ENCODE measurements around the gene TMEM94. TPM values are rescaled to one million over a fixed set of nuclear protein-coding genes. Genes with fewer than 3 reads are reported as not detected.

The TMEM94 gene
- total RNA-seq, 1 donor from 2014 or later = 36.2 TPM

GRCh38 chr17:75498726-75499213 lies 42.3 kb downstream of the TMEM94 start:
- no peak for ATAC-seq

DNA sequence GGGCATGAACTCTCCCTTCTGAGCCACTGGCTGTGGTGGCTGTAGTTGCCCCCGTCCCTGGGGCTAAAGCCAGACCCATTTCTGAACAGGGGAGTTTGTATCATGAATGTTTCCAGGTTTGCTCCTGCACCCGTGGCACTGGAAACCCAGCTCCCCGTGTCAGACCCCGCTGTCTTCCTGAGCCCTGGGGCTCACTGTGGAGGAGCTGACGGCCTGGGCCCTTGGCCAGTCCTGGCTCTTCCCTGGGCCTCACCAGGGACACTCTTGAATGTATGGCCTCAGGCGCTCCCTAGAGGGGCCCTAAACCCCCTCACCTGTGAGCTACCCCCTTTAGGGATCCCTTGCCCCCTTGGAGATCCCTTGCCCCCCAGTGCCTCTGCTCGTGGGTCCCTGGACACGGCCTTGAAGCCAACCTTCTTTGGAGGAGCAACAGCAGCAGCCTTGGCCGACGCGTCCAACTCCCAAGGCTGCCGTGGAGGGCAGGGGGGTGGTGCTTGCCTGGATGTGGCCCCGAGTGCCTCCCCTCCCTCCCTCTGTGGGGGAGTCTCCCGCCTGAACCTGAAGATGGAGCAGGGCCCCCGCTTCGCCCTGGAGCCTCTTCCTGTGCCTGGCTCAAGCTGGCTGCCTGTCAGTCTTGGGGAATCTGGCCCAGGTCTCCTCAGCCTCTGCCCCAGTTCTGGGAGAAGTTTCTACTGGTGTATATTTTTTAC lies 43.0 kb downstream of the TMEM94 start:
- no peak for ATAC-seq

DNA sequence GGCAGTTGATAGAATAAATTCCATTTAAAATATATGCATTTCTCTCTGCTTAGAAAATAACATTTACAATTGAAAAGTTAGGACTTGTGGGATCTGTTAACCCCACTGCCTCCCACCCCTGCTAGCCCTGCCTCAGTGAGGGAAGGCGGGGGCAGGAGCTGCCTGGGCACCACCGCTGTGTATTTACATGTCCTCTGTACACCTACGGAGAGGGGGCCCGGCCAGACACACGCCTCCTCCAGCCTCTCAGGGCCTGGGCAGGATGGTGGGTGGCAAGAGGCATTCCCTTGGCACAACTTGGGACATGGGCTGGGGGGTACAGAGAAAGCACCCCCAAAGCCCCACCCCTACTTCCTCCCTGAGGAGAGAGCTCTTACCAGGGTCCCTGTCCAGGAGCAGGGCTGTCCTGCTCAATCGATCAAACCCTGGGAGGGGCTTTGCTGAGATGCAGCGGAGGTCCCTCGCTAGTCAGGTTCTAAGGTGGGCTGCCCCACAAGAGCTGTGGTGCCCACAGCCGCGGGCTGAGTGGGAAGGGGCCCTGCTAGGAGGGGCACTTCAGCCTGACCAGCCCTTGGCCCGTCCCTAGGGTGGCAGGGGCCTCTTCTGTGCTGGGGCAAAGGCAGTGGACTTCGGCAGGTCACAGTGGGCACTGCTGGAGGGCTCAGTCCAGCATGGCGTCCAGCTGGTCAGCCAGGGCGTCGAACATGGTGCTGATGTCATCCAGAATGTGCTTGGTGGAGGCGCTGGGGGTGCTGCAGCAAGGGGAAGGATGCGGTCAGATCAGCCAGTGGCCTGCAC lies 44.2 kb downstream of the TMEM94 start:
- ATAC-seq = no peak

DNA sequence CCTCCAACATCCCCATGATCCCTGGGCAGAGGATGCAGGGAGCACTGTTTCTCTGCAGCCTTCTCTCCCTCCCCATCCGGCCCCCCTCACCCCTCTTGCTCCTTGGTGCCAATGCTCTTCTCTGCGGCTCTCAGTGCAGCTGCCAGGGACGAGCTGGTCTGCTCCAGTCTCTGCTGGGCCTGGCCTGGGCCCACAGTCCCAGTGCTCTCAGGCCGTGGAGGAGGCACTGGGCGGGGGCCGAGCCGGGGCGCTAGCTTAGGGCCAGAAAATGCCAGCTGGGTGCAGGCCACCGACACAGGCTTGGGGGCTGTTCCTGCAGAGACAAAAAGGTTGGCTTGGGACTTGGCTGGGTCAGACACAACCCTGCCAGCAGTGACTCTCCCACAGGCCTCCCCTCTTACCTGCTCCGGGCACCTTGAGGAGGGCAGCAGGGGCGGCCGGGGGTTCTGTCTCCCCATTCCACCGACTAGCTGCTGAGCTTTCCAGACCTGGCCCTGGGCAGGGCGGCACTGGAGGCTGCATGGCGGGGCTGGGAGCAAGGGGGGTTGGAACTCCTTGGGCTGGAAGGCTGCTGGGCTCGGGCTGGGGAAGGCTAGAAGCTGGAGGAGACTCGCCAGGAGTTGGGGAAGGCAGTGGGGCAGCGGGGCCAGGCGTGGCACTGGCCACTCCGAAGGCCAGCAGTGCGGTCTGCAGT lies 45.1 kb downstream of the TMEM94 start:
- ATAC-seq = no peak

DNA sequence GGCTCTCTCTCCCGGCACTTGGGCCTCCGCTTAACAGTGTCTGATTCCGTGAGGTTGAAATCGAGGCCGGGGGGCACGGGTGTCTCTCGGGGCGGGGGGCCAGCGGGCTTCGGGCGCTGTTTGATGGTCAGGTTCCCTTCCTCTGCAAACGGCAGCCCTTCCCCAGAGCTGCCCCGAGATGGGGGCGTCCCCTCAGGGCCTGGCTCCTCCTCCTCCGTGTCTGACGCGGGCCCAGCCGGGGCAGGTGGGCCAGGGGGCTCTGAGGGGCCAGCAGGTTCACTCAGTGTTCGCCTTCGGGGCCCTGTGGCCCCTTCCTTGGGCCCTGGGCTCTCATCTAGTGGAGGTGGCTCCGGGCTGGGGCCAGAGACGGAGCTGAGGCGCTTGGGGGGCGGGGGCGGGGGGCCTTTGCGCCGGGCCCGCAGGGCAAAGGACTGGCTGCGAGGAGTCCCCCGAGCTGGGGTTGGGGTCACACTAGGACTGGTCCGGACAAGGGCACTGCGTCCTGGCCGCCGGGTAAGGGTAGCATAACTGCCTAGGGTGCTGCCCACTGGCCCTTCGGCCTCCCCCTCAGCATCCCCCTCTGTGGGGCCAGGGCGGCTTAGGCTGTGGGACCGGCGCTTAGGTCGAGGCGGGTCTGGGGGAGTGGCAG lies 45.8 kb downstream of the TMEM94 start:
- ATAC-seq = no peak

DNA sequence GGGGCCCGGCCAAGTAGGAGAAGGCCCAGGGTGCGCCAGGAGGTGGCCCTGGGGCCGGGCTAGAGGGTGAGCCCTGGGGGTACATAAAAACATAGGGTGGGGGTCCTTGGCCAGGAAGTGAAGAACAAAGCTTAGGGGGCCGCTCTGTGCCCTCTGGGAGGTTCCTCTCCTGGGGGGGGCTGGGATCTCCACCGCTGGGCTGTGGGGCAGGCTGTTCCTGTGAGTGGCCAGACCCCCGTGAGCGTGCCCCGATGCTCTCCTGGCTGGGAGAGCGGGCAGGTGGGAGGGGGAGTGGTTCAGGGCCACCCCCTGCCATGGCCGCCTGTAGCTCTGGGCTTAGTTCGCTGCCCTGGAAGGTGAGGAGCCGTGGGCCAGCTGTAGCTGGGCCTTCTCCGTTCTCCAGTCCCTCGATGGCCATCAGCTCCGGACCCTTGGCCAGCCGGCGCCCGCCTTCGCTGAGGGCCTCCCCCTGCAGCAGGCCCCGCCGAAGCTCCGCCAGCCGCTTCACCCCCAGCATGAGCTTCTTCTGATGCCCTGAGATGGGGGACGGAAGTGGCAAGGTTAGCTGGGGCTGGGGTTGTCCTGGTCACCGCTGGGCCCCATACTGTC lies 46.4 kb downstream of the TMEM94 start:
- no peak for ATAC-seq

- ATAC-seq = no peak
These were observed 47.0 kb downstream of the TMEM94 start for GRCh38 chr17:75503337-75503950.

DNA sequence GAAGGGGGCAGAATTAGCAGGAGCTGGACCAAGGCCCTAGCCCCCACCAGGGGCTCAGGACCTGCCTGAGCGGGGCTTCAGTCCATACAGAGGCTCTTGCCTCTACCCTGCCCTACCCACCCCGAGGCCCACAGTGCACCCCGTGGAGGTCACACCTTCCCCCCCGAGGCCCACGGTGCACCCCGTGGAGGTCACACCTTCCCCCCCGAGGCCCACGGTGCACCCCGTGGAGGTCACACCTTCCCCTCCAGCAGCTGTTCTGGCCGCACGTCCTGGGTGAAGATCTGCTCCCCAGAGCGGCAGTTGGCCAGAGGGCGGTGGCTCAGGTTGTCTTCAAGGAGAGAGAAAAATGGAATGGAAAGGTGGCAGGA lies 47.5 kb downstream of the TMEM94 start:
- ATAC-seq = no peak

DNA sequence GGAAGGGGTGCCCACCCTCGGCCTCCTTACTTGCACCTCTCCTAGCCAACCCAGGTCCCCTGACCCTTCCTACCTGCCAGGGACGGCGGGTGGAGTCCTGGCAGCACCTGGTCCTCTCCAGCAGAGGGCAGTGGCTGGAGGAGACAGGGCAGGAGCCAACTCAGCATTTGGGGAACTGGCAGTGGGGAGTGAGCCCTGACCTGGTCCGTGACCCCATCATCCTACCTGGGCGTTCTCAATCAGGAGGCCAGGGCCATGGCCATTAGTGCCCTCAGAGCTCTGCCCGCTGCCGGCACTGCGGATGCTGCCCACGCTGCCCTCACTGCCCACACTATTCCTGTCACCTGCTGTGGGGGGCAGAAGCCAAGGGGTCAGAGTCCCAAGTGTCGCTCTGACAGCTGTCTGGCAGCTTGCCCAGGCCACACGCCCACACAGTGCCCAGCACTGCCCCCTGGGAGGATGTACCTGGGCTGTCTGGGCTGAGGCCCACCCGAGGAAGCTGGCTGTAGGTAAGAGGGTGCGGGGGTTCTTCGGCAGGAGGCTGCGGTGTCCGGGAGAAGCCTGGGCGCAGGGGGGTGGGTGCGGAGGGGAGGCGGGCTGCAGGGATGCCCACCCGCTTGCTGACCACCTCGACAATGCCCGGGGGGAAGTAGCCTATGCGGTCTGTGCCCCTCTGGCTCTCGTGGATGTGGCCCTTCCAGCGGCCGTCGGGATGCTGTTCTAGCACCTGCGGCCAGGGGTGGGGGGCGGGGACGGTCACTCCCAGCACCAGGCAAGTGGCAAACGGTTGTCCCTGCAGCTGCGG lies 48.1 kb downstream of the TMEM94 start:
- ATAC-seq = peak; percentile 33

DNA sequence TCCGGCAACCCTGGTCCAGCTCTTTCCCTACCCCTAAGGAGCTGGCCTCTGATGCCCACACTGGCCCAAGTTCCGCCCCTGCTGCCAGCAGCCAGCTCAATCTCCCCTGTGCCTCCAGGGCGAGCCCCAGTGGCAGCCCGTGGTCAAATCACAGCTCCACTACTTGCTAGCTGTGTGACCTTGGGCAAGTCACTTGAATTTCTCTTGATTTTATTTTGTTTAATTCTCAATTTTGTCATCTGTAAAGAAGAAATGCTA lies 48.6 kb downstream of the TMEM94 start:
- no peak for ATAC-seq

- no peak for ATAC-seq
These were observed 49.2 kb downstream of the TMEM94 start for GRCh38 chr17:75505640-75506039.

GRCh38 chr17:75506134-75506533 lies 49.7 kb downstream of the TMEM94 start:
- no peak for ATAC-seq

- no peak for ATAC-seq
These were observed 50.5 kb downstream of the TMEM94 start for GRCh38 chr17:75506888-75507287.

DNA sequence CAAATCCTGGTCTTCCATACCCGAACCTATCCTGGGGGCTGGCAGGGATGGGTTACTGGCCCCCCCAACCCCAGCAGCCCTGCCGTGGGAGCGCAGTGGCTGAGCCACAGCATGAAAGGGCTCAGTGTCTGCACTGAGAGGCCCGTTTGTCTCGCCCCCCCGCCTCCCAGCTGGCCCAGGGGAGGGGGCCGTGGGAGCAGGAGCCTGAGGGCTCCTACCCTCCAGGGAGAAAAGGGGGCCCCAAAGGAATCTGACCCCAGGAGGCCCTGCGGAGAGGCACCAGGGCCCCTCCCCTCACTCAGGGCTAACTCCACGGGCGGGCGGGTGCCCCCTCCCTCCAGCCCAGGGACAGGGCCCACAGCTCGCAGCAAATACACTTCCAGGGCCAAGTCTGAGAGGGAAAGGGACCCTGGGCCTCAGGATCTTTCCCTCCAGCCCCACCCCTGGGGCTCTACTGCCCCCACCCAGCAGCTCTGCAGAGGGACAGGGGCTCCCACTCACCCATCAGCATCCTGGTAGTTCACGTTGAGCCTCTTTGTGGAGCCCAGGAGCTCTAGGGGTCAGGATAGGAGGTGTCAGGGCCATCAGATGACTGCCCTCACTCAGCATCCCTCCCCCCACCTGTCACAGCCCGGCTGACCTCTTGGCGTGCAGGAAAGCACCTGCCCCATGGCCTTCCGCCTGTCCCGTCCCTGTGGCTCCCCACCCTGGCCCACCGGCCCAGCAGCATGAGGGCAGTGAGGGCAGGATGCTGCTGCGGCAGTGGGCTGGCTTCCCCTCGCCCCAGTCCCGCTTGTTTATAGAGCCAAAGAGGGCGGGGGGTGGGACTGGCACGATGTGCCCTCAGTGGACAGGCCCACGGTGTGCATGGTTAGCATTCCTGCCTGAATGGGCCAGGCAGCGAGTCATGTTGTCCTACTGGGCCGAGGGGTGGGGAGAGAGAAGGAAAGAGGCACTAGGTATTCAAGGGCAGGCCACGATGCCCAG lies 51.6 kb downstream of the TMEM94 start:
- ATAC-seq = no peak

DNA sequence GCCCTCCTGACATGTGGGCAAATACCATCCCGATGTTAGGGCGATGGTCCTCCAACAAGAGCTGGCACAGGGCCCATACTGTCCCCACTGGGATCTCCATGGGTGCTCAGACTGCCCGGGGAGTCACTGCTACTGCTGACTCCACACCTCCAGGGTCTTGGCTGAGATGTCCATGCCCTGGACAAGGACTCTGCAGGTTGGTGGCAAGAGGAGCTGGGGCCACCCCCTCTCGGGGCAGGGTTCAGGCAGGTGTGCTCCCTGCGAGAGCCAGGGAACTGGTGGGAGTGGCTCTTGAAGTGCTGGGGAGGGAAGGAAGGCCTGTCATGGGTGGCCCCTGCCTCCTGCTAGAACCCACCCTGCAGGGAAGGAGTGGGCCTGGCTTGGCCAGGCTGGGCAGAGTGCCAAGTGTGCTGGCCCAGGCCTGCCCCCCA lies 52.5 kb downstream of the TMEM94 start:
- no peak for ATAC-seq

GRCh38 chr17:75509528-75510258 lies 53.3 kb downstream of the TMEM94 start:
- ATAC-seq = peak; percentile 16

- no peak for ATAC-seq
These were observed 54.8 kb downstream of the TMEM94 start for GRCh38 chr17:75511270-75511609.

- no peak for ATAC-seq
These were observed 55.5 kb downstream of the TMEM94 start for GRCh38 chr17:75511610-75512575.

Measured in esophagus mucosa (tissue), 1 donor.